Left lung (tissue), 10 donors: ENCODE results near the gene SMIM7. TPM values are rescaled to one million over a fixed set of nuclear protein-coding genes. Genes with fewer than 3 reads are reported as not detected.
A peak's percentile ranks its signal among the peaks of the same experiment; 100 is the strongest.

ENCODE experiments used
- ATAC-seq: fragments of 200-7000 bp; cut with Tn5 transposase; one replicate; pipeline ENCODE4 v1.9.1; 2020; ENCODE audit warnings: moderate library complexity
- DNase-seq, 4 donors: peaks; one replicate each; pipeline ENCODE4 v3.0.0-alpha.2; 2013 to 2020
- H3K27ac ChIP-seq, 2 donors: fragments of 200-600 bp; sonication (generic) in 1 of 2; one replicate each; pipeline versions ENCODE4 v1.5.0 to v1.8.0; 2020 to 2021
- H3K27me3 ChIP-seq, 2 donors: fragments of 200-600 bp; sonication (generic) in 1 of 2; one replicate each; pipeline versions ENCODE4 v1.5.0 to v1.8.0; 2020 to 2021
- H3K36me3 ChIP-seq, 2 donors: fragments of 200-600 bp; sonication (generic) in 1 of 2; one replicate each; pipeline versions ENCODE4 v1.5.0 to v1.8.0; 2020 to 2021
- H3K4me1 ChIP-seq, 2 donors: fragments of 200-600 bp; one replicate each; pipeline ENCODE4 v1.8.0; 2021
- H3K4me3 ChIP-seq, 2 donors: fragments of 200-600 bp; sonication (generic) in 1 of 2; one replicate each; pipeline versions ENCODE4 v1.5.0 to v1.8.0; 2020 to 2021; ENCODE audit warnings: mild to moderate bottlenecking in 1 of 2
- H3K9me3 ChIP-seq, 2 donors: fragments of 200-600 bp; sonication (generic) in 1 of 2; one replicate each; pipeline versions ENCODE4 v1.5.0 to v1.8.0; 2020 to 2021
- CTCF ChIP-seq, 2 donors: fragments of 200-600 bp; sonication (generic) in 1 of 2; IDR thresholded peaks; one replicate each; pipeline versions ENCODE4 v1.5.0 to v1.8.0; 2021; ENCODE audit warnings: antibody characterized with exemption in 2 of 2
- intact Hi-C, 2 donors: fragments of 100-400 bp; cut with DNase I; formaldehyde crosslinking; loops; one replicate each; pipeline versions ENCODE4 v1.11.2 to v1.14.2; 2022
- polyA plus RNA-seq, 6 donors: library from polyadenylated mRNA; unstranded; fragments of 120-200 nt; gene quantifications; one replicate each; pipeline ENCODE4 v1.2.1, GENCODE V29; 2013; ENCODE audit not compliant: insufficient read length in 6 of 6
- total RNA-seq, 2 donors: library from RNA; stranded (reverse); fragmentation: NEBNext Ultra II Directional; extraction: Animal tissue kit (Norgen Biotek cat#: 25700); gene quantifications; one replicate each; pipeline ENCODE4 v1.2.1, GENCODE V29; 2021
- donor health status: DM: no; HTN: yes; CAD: no.
- donor health status: DM: no; HTN: no; CAD: no.

Gene SMIM7
- total and polyA plus RNA-seq, 8 donors: 70.7 to 112 (median 99.6) TPM

GRCh38 chr19:16605553-16605994 is 54.4 kb downstream of the SMIM7 start:
- DNase-seq (no peak), ATAC-seq (peak; percentile 51)
- no peak overlapping the region for H3K4me3 ChIP-seq
- TF ChIP-seq CTCF (IDR thresholded peaks at IDR 0.05): no peak
- H3K27me3 ChIP-seq: no peaks in the 10 kb centered on the region
- intact Hi-C loops: no loop called here
- H3K4me1 ChIP-seq: peaks cover 0 to 57% of the 10 kb centered on the region in 2 donors
- no peaks in the 10 kb centered on the region for H3K36me3 ChIP-seq
- no peaks in the 10 kb centered on the region for H3K9me3 ChIP-seq
- H3K27ac ChIP-seq: no peak overlapping the region

DNA sequence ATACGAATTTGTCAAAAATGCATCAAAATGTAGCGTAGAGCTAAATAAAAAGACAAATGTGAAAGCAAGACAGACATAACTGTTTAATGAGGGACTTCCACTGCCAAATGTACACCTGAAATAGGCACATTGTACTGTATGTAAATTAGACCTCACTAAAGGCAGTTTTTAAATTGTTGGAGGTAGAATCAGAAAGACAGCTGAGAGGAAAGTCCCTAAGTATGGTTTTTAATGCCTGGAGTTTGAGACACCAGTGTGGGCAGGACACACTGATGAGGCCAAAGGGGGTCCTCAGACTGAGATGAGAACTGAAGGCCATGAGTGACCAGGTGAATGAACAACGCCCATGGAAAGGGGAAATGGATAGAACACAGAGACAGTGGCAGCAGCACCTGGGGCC is 54.8 kb downstream of the SMIM7 start:
- intact Hi-C loops: no loop called here

DNA sequence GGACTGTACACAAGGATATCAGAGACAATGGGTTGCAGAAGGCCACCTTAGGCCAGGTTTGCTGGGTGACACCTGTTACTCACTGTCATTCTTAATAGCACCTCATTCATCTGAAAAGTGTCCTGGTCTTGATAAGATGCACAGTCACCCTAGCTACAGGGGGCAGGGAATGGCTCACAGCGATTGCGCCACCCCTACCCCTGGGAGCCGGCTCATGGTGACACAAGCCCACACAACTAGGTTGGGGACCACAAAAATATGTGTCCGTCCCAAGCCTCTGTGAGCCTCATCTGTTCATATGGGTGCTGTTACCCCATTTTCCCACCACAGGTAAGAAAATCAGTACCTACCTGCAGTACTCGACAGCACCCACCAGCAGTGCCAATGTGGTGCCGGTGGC is 55.3 kb downstream of the SMIM7 start:
- Histone ChIP-seq H3K27ac (no peak overlapping the region), H3K27me3 (no peaks in the 10 kb centered on the region), H3K36me3 (no peaks in the 10 kb centered on the region), H3K4me1 (peaks cover 0 to 47% of the 10 kb centered on the region in 2 donors), H3K9me3 (no peaks in the 10 kb centered on the region), H3K4me3 (no peak overlapping the region)
- intact Hi-C loops: no loop called here
- DNase-seq (no peak), ATAC-seq (no peak)
- no peak for TF ChIP-seq CTCF (IDR thresholded peaks at IDR 0.05)

More for the DNA sequence above, 54.8 kb downstream of the SMIM7 start:
- TF ChIP-seq CTCF (IDR thresholded peaks at IDR 0.05): no peak
- no peak overlapping the region for H3K4me3 ChIP-seq
- no peaks in the 10 kb centered on the region for H3K9me3 ChIP-seq
- peaks cover 0 to 52% of the 10 kb centered on the region in 2 donors for H3K4me1 ChIP-seq
- H3K27ac ChIP-seq: no peak overlapping the region
- DNase-seq (no peak), ATAC-seq (no peak)
- H3K27me3 ChIP-seq: no peaks in the 10 kb centered on the region
- H3K36me3 ChIP-seq: no peaks in the 10 kb centered on the region

- no peaks in the 10 kb centered on the region for H3K27me3 ChIP-seq
- peaks cover 0 to 32% of the 10 kb centered on the region in 2 donors for H3K4me1 ChIP-seq
- no peaks in the 10 kb centered on the region for H3K9me3 ChIP-seq
- no peak for TF ChIP-seq CTCF (IDR thresholded peaks at IDR 0.05)
- H3K27ac ChIP-seq: no peak overlapping the region
- intact Hi-C loops: no loop called here
- no peak overlapping the region for H3K4me3 ChIP-seq
- ATAC-seq (no peak), DNase-seq (no peak)
- no peaks in the 10 kb centered on the region for H3K36me3 ChIP-seq
Observed at GRCh38 chr19:16603090-16603489, 56.9 kb downstream of the SMIM7 start.

- no peak overlapping the region for H3K27ac ChIP-seq
Observed at GRCh38 chr19:16601378-16602052, 58.4 kb downstream of the SMIM7 start.

More at GRCh38 chr19:16601378-16602052, 58.4 kb downstream of the SMIM7 start:
- no peak for ATAC-seq
- no peak for DNase-seq
- Histone ChIP-seq H3K36me3 (no peaks in the 10 kb centered on the region), H3K4me3 (no peak overlapping the region), H3K9me3 (no peaks in the 10 kb centered on the region), H3K27me3 (no peaks in the 10 kb centered on the region), H3K4me1 (peaks cover 0 to 19% of the 10 kb centered on the region in 2 donors)
- intact Hi-C loops: no loop called here
- TF ChIP-seq CTCF (IDR thresholded peaks at IDR 0.05): no peak
